ENCODE data around the gene AATK.

- TF ChIP-seq TAF1 (IDR thresholded peaks at IDR 0.05; ENCODE audit: borderline replicate concordance, low read depth, low read length) (no peak), POLR2AphosphoS5 (IDR thresholded peaks at IDR 0.05; ENCODE audit: low read depth, low read length) (no peak), POLR2A (IDR thresholded peaks at IDR 0.05; ENCODE audit: low read depth, low read length) (no peak)
Measured at GRCh38 chr17:81138083-81138482, 27.9 kb downstream of the AATK start.
